Measurements from ENCODE around the gene IGSF5. TPM values are rescaled to one million over a fixed set of nuclear protein-coding genes. Genes with fewer than 3 reads are reported as not detected.

Gene IGSF5
- total RNA-seq, 1 donor from 2014 or later: 0.64 TPM

- Histone ChIP-seq H3K9me3 (ENCODE audit: insufficient read depth, low read depth, low read length) (no peaks in the 10 kb centered on the region), H3K4me2 (ENCODE audit: low read length) (no peak overlapping the region), H3K4me3 (ENCODE audit: insufficient read depth, low read depth, low read length) (no peak overlapping the region), H3K27me3 (ENCODE audit: insufficient read depth, low read length) (no peaks in the 10 kb centered on the region), H3K27ac (ENCODE audit: low read depth, low read length) (no peak overlapping the region), H2AFZ (ENCODE audit: low read depth, low read length) (no peak overlapping the region), H3K79me2 (ENCODE audit: insufficient read depth, low read length) (no peaks in the 10 kb centered on the region), H3K4me1 (ENCODE audit: insufficient read depth, low read length) (no peaks in the 10 kb centered on the region), H4K20me1 (ENCODE audit: insufficient read depth, low read length) (no peaks in the 10 kb centered on the region), H3K9ac (ENCODE audit: low read length) (no peak overlapping the region), H3K36me3 (ENCODE audit: insufficient read depth, low read length) (no peaks in the 10 kb centered on the region)
- H3K27me3 Mint-ChIP-seq (ENCODE audit: low read depth, unreplicated experiment): peaks cover 4% of the 10 kb centered on the region
- DNase-seq (ENCODE audit: low read depth): no peak
- no peak for FAIRE-seq
- no peaks in the 10 kb centered on the region for H3K4me1 Mint-ChIP-seq (ENCODE audit: low read depth, unreplicated experiment)
- H3K27ac Mint-ChIP-seq (ENCODE audit: unreplicated experiment): no peak overlapping the region
- peaks cover 3% of the 10 kb centered on the region for H3K9me3 Mint-ChIP-seq (ENCODE audit: unreplicated experiment)
- no peaks in the 10 kb centered on the region for H3K36me3 Mint-ChIP-seq (ENCODE audit: low read depth, unreplicated experiment)
- no peak overlapping the region for H3K4me3 Mint-ChIP-seq (ENCODE audit: unreplicated experiment)
- TF ChIP-seq CTCF (IDR thresholded peaks at IDR 0.05; ENCODE audit: insufficient read depth, low read depth, low read length) (no peak), EZH2 (IDR thresholded peaks at IDR 0.05; ENCODE audit: insufficient read depth, low read length) (no peak)
Measured at GRCh38 chr21:39796466-39796865, 51.5 kb downstream of the IGSF5 start.

GRCh38 chr21:39799178-39799577, 54.2 kb downstream of the IGSF5 start:
- no peak overlapping the region for H3K4me3 ChIP-seq (ENCODE audit: insufficient read depth, low read depth, low read length)
- peaks cover 4% of the 10 kb centered on the region for H3K27me3 Mint-ChIP-seq (ENCODE audit: low read depth, unreplicated experiment)
- H3K4me3 Mint-ChIP-seq (ENCODE audit: unreplicated experiment): no peak overlapping the region
- H3K4me1 ChIP-seq (ENCODE audit: insufficient read depth, low read length): no peaks in the 10 kb centered on the region
- H2AFZ ChIP-seq (ENCODE audit: low read depth, low read length): no peak overlapping the region
- H3K79me2 ChIP-seq (ENCODE audit: insufficient read depth, low read length): no peaks in the 10 kb centered on the region
- no peak overlapping the region for H3K27ac Mint-ChIP-seq (ENCODE audit: unreplicated experiment)
- no peaks in the 10 kb centered on the region for H3K36me3 Mint-ChIP-seq (ENCODE audit: low read depth, unreplicated experiment)
- H3K9me3 ChIP-seq (ENCODE audit: insufficient read depth, low read depth, low read length): no peaks in the 10 kb centered on the region
- TF ChIP-seq EZH2 (IDR thresholded peaks at IDR 0.05; ENCODE audit: insufficient read depth, low read length) (no peak), CTCF (IDR thresholded peaks at IDR 0.05; ENCODE audit: insufficient read depth, low read depth, low read length) (no peak)
- H3K36me3 ChIP-seq (ENCODE audit: insufficient read depth, low read length): no peaks in the 10 kb centered on the region
- no peak overlapping the region for H3K27ac ChIP-seq (ENCODE audit: low read depth, low read length)
- no peak overlapping the region for H3K9ac ChIP-seq (ENCODE audit: low read length)
- no peaks in the 10 kb centered on the region for H3K4me1 Mint-ChIP-seq (ENCODE audit: low read depth, unreplicated experiment)
- H4K20me1 ChIP-seq (ENCODE audit: insufficient read depth, low read length): no peaks in the 10 kb centered on the region
- H3K27me3 ChIP-seq (ENCODE audit: insufficient read depth, low read length): no peaks in the 10 kb centered on the region
- no peak overlapping the region for H3K4me2 ChIP-seq (ENCODE audit: low read length)
- H3K9me3 Mint-ChIP-seq (ENCODE audit: unreplicated experiment): no peaks in the 10 kb centered on the region
- no peak for FAIRE-seq
- DNase-seq (ENCODE audit: low read depth): no peak

GRCh38 chr21:39800311-39800710, 55.3 kb downstream of the IGSF5 start:
- no peaks in the 10 kb centered on the region for H3K27me3 ChIP-seq (ENCODE audit: insufficient read depth, low read length)
- DNase-seq (ENCODE audit: low read depth): no peak
- H3K9me3 Mint-ChIP-seq (ENCODE audit: unreplicated experiment): peaks cover 3% of the 10 kb centered on the region
- H3K4me3 Mint-ChIP-seq (ENCODE audit: unreplicated experiment): no peak overlapping the region
- no peak overlapping the region for H3K27ac ChIP-seq (ENCODE audit: low read depth, low read length)
- H3K4me1 ChIP-seq (ENCODE audit: insufficient read depth, low read length): no peaks in the 10 kb centered on the region
- H3K79me2 ChIP-seq (ENCODE audit: insufficient read depth, low read length): no peaks in the 10 kb centered on the region
- no peak overlapping the region for H3K4me3 ChIP-seq (ENCODE audit: insufficient read depth, low read depth, low read length)
- FAIRE-seq: no peak
- no peak overlapping the region for H2AFZ ChIP-seq (ENCODE audit: low read depth, low read length)
- no peaks in the 10 kb centered on the region for H4K20me1 ChIP-seq (ENCODE audit: insufficient read depth, low read length)
- no peak overlapping the region for H3K27ac Mint-ChIP-seq (ENCODE audit: unreplicated experiment)
- no peaks in the 10 kb centered on the region for H3K36me3 ChIP-seq (ENCODE audit: insufficient read depth, low read length)
- H3K9me3 ChIP-seq (ENCODE audit: insufficient read depth, low read depth, low read length): no peaks in the 10 kb centered on the region
- no peak overlapping the region for H3K9ac ChIP-seq (ENCODE audit: low read length)
- no peak overlapping the region for H3K4me2 ChIP-seq (ENCODE audit: low read length)
- H3K27me3 Mint-ChIP-seq (ENCODE audit: low read depth, unreplicated experiment): no peaks in the 10 kb centered on the region
- TF ChIP-seq EZH2 (IDR thresholded peaks at IDR 0.05; ENCODE audit: insufficient read depth, low read length) (no peak), CTCF (IDR thresholded peaks at IDR 0.05; ENCODE audit: insufficient read depth, low read depth, low read length) (no peak)
- H3K4me1 Mint-ChIP-seq (ENCODE audit: low read depth, unreplicated experiment): no peaks in the 10 kb centered on the region
- H3K36me3 Mint-ChIP-seq (ENCODE audit: low read depth, unreplicated experiment): no peaks in the 10 kb centered on the region
